Left renal pelvis (tissue), 4 donors: ENCODE data around the gene UCHL1. TPM values are rescaled to one million over a fixed set of nuclear protein-coding genes. Genes with fewer than 3 reads are reported as not detected.

ENCODE experiments used
- DNase-seq, 4 donors: peaks; one replicate each; pipeline ENCODE4 v3.0.0-alpha.2; 2013; ENCODE audit warnings: low read depth in 4 of 4, low spot score in 3 of 4
- polyA plus RNA-seq, 4 donors: library from polyadenylated mRNA; unstranded; fragments of 120-200 nt; gene quantifications; one replicate each; pipeline ENCODE4 v1.2.1, GENCODE V29; 2013; ENCODE audit not compliant: insufficient read length in 4 of 4

Gene UCHL1
- polyA plus RNA-seq: 100 to 1,000 TPM; 103 to 120 (median 113) TPM

DNA sequence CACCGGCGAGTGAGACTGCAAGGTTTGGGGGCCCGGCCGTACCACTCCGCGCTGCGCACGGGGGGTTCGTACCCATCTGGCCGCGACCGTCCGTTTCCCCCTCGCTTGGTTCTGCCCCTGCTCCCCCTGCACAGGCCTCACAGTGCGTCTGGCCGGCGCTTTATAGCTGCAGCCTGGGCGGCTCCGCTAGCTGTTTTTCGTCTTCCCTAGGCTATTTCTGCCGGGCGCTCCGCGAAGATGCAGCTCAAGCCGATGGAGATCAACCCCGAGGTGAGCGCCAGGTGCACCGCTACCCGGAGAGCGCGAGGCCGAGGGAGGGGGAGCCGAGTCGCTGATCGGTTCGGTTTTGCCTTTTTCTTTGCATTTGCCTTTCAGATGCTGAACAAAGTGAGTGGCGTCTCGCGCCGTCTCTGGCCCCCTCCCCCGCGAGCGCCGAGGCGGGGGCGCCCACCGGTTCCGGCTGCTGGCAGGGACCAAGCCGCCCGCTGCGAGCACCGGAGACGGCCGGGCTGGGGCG lies at the start of gene UCHL1:
TSS of gene UCHL1 (plus strand) at position 189 of the 517 bp plus-strand sequence. CDS start at position 238, 49 bp downstream.
- DNase-seq: peak in 2 of 4 donors; percentile 57 to 75

DNA sequence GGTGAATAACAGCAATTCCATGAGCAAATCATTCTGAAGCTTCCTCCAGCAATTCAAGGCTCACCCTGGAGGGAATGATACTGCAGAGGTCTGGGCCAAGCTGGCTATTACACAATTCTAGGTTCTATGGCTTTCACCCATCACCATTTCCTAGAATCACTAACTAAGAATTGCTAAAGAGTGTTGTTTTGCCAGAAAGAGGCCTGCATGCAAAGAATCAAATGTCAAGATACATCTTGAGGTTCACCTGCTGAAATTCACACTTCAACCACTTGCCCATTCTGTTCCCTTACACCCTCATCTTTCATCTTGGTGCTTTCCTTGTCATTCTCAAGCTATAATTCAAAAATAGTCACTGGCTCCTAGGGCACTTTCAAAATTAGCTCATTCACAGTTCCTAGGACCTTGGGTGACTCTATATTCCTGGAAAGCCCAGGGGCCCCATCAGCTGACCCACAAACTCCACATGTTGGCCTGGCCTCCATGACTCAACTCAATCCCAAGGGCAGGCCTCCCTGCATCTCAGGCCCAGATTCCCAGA lies 49.4 kb upstream of the UCHL1 start:
- no peak for DNase-seq

DNA sequence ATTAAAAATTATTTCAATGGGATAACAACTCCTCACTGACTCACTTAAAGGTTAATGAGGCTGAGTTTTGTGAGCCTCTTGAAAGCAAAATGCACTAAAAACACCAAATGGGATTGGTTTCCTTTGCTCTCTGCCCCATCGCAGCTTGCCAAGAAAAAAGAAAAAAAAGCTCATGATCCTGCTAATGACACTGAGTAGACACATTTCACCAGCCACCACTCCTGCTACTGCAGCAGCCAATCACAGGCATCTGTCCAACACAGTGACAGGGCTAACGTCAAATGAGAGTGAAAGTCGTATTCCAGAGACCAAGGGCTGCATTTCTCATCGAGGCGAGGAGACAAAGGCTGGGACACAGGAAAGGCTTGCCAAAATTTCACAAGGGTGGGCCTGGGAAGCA lies 47.5 kb upstream of the UCHL1 start:
- no peak for DNase-seq

DNA sequence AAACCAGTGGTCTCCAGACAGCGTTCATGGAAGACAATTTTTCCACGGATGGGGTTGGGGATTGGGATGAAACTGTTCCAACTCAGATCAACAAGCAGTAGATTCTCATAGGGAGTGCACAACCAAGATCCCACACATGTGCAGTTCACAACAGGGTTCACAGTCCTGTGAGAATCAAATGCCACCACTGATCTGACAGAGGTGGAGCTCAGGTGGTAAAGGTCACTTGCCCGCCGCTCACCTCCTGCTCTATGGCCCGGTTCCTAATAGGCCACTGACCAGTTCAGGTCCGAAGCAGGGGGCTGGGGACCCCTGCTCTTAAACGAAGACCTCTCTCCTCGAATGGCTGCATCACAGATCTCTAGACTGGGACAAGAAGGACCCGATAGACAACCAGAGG lies 46.8 kb upstream of the UCHL1 start:
- no peak for DNase-seq

DNA sequence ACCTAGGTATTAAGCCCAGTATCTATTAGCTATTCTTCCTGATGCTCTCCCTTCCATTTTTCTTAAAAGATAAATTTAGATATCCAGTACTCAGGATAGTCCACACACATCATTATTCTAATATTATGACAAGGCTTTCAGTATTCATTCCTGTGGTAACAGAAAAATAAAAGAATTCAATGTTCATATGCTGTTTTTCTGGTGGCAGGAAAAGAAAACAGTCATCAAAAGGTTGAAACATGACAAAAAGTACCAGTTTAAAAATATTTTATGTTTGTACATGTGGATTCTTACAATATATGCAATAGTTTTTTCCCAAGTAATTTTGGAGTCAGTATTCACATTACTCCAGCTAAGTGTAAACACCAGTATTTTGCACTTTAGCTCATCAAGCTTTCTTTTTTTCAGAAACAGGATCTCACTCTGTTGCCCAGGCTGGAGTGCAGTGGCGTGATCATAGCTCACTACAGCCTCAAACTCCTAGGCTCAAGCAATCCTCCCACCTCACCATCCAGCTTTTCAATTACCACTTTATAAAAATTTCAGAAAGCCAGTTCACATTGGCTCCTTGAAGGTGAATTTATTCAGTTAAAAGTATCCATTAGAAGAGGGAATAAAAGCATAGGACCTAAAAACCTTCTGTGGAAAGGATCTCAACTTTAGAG lies 44.6 kb upstream of the UCHL1 start:
- DNase-seq: no peak

DNA sequence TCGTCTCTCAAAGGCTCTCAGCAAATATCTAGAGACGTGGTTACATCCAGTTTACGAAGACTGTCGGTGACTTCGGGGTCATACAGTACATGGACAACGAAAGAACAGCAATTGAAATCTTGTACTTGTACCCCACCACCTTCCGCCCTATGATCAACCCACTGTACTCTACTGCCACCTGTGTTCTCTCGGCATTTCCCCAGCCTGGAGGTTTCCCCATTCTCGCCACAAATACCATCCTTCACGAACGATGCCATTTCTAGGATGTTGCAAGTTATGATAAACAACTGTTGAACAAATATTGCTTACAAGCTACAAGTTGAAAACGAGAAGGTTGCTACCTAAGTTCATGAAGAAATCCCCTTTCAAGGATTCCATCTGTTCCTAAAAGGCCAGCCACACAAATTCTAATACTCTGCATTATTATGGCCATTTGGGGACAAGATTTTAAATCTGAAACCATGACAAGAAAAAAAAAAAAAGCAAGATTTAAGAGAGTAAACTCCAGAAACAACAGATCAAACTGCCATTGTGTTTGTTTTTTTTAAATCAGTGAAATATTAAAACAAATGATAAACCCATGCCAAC lies 44.0 kb upstream of the UCHL1 start:
- no peak for DNase-seq

DNA sequence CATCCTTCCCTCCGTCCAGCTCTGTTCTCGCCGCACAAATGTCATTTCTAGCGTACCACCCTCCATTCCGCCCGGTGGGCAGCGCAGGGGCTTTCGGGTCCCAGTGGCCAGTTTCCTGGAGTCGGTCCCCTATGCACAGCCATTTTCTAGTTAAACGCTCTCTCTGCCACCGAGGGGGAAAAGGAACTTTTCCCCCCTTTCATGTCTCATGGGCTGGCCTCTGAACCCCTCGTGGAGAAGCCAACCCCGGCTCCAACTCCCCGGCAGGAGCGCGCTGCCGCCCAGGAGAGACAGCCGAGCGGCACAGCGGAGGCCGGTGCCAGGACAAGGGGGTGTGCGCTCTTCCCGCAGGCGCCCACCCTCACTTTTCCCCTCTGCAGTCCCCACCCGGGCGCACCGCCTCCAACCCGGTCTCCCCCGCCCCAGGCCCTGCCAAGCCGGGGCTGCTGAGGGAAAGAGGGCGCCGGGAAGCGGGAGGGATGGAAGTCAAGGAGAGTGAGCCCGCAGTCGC lies 43.0 kb upstream of the UCHL1 start:
- DNase-seq: no peak

DNA sequence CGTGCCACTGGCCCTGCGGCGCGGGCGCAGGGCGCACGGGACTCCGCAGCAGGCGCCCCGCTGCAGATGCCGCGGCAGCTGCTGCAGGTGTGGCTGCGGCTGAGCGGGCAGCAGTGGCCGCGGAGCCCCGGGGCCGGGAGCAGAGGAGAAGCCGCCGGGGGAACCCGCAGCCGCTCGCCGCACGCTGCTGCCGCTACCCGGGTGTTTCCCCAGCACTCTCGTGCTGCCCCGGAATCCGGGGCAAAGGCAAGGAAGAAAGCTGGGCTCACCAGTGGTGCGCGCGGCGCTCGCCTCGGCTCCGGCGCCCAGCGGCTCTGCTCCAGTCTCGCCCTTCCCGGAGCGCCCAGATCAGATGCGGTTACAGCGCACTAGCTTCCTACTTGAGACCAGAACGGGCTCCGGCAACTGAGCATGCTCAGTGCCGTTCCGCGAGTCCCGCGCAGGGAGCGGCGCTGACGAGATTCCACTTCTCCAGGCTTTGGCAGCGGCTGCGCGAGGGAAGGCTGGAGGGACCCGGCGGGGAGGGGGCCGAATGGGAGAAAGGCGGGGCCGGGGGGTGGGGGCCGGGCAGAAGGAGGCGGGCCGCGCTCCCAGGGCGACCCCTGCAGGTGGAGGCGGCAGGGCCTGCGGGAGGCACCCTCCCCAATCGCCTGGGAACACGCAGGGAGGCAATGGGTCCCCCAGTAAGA lies 42.4 kb upstream of the UCHL1 start, which contains the start of gene APBB2:
TSS of gene APBB2 (minus strand) at position 407 of the 689 bp plus-strand sequence. CDS start 181,288 bp downstream, outside the sequence.
- DNase-seq: peak; percentile 93 to 95 (median 94)

DNA sequence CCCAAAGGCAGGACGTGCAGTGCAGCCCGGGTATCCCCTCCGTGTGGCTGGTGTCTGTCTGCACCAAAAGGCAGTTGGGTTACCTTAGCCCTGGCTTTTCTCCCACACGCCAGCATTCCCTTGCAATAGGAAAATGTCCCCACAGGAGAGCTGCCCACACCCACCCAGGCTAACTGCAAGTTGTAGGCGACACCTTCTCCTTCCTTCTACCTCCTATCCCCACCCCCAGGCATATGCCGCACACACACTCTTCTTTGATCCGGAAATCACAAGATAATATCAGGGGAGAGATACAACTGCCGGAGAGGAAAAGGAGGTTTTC lies 41.9 kb upstream of the UCHL1 start:
- DNase-seq: no peak

DNA sequence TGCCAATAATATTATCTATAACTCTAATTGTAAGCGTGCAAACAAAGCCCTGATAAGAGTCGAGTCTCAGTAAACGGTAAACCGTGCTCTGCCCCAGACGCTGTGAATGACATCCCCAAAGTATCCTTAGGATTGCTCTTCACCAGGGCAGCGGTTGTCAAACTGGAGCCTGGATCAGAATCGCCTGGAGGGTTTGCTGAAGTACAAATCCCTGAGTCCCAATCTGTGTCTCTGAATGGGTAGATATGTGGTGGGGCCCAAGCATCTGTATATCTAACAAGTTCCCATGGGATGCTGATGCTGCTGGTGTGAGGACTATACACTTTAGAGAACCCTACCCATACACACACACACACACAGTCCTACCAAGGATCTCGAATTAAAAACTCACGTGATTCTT lies 41.6 kb upstream of the UCHL1 start:
- DNase-seq: no peak

DNA sequence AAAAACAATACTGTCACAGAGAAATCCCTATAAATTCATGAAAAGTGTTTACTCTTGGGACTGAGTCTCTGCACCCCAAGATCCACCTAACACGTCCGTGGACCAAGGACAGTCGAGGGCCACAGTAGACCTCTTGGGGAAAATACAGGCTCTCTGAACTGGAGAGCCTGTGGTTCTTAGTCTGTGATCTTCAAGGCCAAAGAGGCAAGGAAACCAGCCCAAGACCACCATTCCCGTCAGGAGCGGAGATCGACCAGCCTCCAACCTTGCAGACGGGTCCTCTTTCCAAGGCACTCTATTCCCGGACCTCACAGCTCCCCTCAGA lies 40.8 kb upstream of the UCHL1 start:
- no peak for DNase-seq

DNA sequence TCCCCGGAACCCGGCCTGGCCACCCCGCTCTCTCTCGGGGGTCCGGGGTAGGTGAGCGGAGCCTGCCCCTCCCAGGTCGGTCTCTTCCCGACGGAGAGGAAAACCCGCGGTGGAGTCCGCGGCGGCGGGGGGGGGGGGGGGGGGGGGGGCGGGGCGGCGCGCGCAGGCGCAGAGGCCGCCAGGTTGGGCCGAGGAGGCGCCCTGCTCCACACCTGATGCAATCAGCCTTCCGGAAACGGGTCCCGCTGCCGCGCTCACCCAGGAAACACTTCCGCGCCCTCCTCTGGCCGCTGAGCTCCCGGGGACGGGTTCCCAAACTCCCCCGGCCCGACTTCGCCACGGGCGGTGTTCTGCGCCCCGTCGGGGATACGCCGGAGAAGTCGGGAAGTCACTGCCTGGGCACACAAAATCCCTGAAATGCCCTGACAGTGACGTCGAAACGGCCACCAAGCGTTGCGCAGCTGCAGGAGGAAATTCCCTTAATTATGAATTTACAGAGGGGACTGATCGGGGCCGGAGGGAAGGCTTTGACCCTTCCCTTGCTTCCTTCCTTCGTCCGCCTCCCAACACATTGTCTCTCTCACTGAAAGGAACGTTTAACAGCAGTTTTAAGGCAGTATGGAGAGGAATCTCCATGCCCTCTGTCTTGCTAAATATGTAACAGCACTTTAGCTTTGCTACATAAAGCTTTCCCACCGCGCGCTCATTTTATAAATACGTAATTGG lies 40.3 kb upstream of the UCHL1 start:
- peak in 3 of 4 donors; percentile 53 to 73 (median 67) for DNase-seq

DNA sequence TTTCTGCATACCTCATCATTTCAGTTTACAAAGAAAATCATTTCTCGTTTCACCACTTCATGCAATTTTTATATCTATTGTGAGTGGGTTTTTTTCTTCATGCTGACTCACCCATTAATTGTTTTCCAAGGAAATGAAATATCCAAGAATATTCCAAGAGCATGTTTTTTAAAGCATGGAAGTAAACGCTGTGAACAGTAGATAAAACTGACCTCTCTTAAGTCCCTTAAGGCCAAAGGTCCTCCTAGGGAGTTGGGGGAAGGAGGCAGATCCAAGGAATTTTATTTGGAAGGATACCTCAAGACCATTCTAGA lies 39.8 kb upstream of the UCHL1 start:
- DNase-seq: no peak

DNA sequence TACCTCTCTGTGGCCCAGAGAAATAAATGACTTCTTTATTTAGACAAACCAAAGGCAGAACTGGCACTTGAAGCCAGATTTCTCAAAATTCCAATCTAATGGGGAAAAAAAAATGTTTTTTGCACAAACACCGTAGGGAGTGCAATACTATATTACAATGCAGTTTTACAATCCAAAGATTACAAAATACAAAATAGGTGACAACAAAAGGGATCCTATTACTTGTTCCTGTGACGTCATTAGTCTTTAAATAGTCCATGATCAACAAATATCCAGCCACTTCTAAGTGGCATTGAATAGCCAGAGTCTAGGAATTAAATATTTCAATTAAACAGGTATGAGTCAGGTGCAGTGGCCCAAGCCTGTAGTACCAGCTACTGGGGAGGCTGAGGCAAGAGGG lies 39.4 kb upstream of the UCHL1 start:
- DNase-seq: no peak

DNA sequence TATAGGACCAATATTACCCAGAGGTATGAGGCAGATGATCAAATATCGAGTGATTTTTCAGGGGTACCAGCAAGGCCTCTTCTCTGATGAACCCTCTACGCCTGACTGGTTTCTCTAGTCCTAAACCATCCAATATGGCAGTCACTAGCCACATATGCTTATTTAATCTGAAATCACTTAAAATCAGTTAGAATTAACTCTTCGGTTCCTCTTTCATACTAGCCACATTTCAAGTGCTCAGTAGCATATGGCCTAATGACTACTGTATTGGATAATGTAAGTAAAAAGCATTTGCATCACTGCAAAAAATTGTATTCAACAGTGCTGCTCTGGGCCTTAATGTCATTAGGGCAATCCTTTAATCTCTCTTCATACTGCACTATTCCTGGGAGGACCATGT lies 38.0 kb upstream of the UCHL1 start:
- no peak for DNase-seq

DNA sequence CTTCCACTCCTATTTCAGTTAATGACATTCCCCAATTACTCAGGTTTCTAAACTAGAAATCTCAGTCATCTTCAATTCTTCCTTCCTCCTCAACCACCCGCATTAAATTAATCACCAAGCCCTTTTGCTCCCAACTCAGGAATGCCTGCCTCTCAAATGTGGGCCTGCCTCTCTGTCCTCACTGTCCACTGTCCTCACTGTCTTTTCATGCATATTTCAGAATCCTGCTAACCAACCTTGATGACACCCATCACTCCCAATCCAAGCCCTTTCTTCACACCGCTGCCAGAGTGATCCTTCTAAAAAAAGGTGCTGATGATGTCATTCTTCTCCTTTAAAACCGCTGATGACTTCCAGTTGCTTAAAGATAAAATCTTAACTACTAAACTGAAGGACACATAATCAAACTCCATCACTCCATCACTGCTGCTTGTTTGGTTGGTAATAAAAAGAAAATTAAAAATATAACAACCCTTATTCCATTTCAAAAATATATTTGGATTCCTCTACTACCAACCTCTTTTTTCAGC lies 37.2 kb upstream of the UCHL1 start:
- DNase-seq: no peak

DNA sequence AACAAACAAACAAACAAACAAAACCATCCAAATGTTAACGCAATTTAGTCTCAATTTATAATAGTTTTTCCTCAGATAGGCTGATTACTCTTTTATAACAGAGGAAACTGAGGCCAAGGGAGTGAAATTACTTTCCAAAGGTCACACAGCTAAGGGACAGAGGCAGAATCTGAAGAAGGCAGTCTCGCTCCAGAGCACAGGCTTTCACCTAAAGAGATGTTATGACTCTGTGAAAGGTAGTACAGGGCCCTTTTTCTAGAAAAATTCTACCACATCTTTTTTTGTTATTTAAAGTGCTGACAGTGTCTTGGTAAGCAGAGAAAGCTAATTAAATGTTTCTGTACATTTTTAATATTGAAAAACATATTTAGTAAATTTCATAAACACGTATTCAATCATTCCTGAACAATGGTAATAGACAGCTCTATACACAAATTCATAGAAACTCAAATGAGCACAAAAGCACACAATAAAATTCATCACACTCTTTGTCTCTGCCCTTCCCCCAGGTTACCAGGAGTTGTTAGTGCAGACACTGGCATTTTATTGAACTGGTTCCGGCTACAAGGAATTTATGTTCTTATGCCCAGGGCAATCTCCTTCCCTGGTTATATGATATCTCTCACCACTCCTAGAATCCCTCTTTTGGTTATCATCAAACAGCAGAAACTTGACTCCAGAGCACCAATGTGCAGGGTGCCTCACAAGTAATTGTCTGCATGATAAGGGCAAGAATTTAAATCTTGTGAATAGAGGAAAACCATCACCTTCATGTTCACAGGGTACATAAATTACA lies 34.7 kb upstream of the UCHL1 start:
- no peak for DNase-seq

DNA sequence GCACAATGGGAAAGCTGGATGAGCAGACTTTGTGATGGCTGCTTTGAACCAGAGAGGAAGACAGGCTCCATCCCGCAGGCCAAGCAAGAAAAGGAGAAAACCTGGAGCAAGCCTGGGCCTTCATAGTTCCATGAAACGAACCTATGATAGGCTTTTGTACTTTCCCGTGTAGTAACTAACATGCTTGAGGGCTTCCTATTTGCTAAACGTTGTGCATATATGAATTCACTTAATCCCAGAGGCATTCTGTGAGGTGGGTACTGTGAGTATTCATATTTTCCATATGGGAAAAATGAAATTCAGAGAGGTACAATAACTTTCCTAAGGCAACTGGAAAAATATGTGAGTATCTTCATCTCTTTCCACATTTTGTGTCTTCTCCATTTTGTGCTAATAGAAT lies 28.8 kb upstream of the UCHL1 start:
- DNase-seq: no peak

DNA sequence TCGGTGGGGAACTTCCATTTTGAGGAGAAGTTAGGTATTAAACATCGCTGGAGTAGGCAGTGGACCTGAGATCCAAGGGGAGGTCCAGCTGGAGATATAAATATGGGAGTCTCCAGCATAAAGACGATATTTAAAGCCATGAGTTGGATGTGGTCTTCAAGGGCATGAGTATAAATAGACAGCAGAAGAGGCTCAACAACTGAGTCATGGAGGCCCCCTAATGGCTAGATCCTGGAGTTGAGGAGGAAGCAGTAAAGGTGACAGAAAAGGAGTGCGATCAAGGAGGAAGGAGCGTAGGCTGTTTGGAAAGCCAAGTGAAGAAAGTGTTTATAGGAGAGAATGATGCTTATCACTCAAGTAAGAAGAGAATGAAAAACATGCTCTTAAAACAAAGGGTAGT lies 24.3 kb upstream of the UCHL1 start:
- no peak for DNase-seq

DNA sequence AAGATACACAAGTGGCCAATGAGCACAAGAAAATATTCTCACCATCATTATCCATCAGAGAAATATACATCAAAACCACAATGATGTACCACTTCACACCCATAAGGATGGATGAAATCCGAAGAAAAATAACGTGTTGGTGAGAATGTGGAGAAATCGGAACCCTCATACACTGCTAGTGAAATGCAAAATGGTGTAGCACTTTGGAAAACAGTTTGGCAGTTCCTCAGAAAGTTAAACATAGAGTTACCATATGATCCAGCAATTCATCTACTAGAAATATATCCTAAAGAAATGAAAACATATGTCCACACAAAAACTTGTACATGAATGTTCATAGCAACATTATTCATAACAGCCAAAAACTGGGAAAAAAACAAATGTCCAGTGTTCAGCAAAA lies 23.9 kb upstream of the UCHL1 start:
- no peak for DNase-seq
